HCT116 (cell line): ENCODE results near the gene SPRED3. TPM values are rescaled to one million over a fixed set of nuclear protein-coding genes. Genes with fewer than 3 reads are reported as not detected.

Experiments used
- ATAC-seq: fragments of 200-7000 bp; cut with Tn5 transposase; 2 replicates; pipeline ENCODE4 v1.9.1; 2020; ENCODE audit warnings: mild to moderate bottlenecking, moderate library complexity
- BruUV-seq: library from RNA; stranded (reverse); fragments of 400-500 nt; replicated peaks from 2 replicates; lab custom pipeline; 2021; lab: Mats Ljungman, UMichigan
- CTCF ChIA-PET: fragments of 300-600 bp; sonication (Branson Sonifier 250); formaldehyde crosslinking; loops from one replicate; lab custom pipeline; 2021; ENCODE audit warnings: antibody characterized with exemption; lab: Charles Lee
- POLR2A ChIA-PET: fragments of 300-600, 350-600 bp; sonication (Branson Sonifier 250); formaldehyde crosslinking; loops from one replicate; lab custom pipeline; 2021; ENCODE audit warnings: antibody characterized with exemption; lab: Charles Lee
- RAD21 ChIA-PET, 2 experiments: fragments of 300-600 bp; sonication (Branson Sonifier 250); formaldehyde crosslinking; loops; one replicate each; lab custom pipeline; 2023; ENCODE audit warnings: low total read pairs in 2 of 2; ENCODE audit not compliant: uncharacterized antibody in 2 of 2, unreplicated experiment in 2 of 2, low non-redundant PET in 1 of 2; lab: Charles Lee
- DNase-seq: peaks from one replicate; pipeline ENCODE4 v3.0.0-alpha.2; 2010; ENCODE audit warnings: low read depth, low spot score
- H2AFZ ChIP-seq: fragments of 200-600 bp; shearing (Covaris generic), sonication (generic); 2 replicates; pipeline ENCODE4 v1.6.1; 2017; ENCODE audit warnings: low read depth, mixed run types, mixed read lengths, antibody characterized with exemption, low read length; ENCODE audit not compliant: poor library complexity, severe bottlenecking
- H3K27ac ChIP-seq: 2 replicates; pipeline ENCODE4 v1.5.1; 2012; ENCODE audit warnings: low read depth, low read length
- H3K27me3 ChIP-seq: fragments of 200-600 bp; sonication (generic); 2 replicates; pipeline ENCODE4 v1.6.1; 2016; ENCODE audit warnings: mixed run types, low read length, mixed read lengths; ENCODE audit not compliant: insufficient read depth
- H3K36me3 ChIP-seq, 2 experiments: fragments of 200-500 bp in 1 of 2; fragments of 200-600 bp in 1 of 2; sonication (Bioruptor generic) in 1 of 2; sonication (generic) in 1 of 2; 2 replicates each; pipeline versions ENCODE4 v1.5.1 to v1.6.1; 2014 to 2016; ENCODE audit warnings: low read length in 2 of 2, inconsistent platforms in 1 of 2, mixed read lengths in 1 of 2, mixed run types in 1 of 2; ENCODE audit not compliant: insufficient read depth in 2 of 2, control insufficient read depth in 1 of 2
- H3K4me1 ChIP-seq, 2 experiments: fragments of 200-600 bp in 1 of 2; sonication (generic) in 1 of 2; 2 replicates each; pipeline versions ENCODE4 v1.5.1 to v1.6.1; 2012 to 2017; ENCODE audit warnings: low read length in 2 of 2, inconsistent platforms in 1 of 2, mild to moderate bottlenecking in 1 of 2, mixed read lengths in 1 of 2, mixed run types in 1 of 2, moderate library complexity in 1 of 2; ENCODE audit not compliant: insufficient read depth in 2 of 2, control insufficient read depth in 1 of 2
- H3K4me2 ChIP-seq: fragments of 200-600 bp; sonication (generic); 2 replicates; pipeline ENCODE4 v1.6.1; 2017; ENCODE audit warnings: mixed run types, low read length, mixed read lengths
- H3K4me3 ChIP-seq, 2 experiments: fragments of 200-600 bp in 1 of 2; sonication (generic) in 1 of 2; replicated peaks in 1 of 2; 2 replicates each; pipeline ENCODE4 v1.5.1; 2011 to 2016; ENCODE audit warnings: low read length in 2 of 2, control low read depth in 1 of 2, low read depth in 1 of 2, mild to moderate bottlenecking in 1 of 2, mixed read lengths in 1 of 2, mixed run types in 1 of 2
- H3K79me2 ChIP-seq: fragments of 200-600 bp; sonication (generic); 2 replicates; pipeline ENCODE4 v1.6.1; 2017; ENCODE audit warnings: mild to moderate bottlenecking, mixed run types, low read length, moderate library complexity, mixed read lengths; ENCODE audit not compliant: insufficient read depth
- H3K9ac ChIP-seq: fragments of 200-600 bp; sonication (generic); 2 replicates; pipeline ENCODE4 v1.6.1; 2016; ENCODE audit warnings: low read length, mixed read lengths
- H3K9me2 ChIP-seq: fragments of 200-600 bp; sonication (generic), shearing (Covaris generic); 2 replicates; pipeline ENCODE4 v1.6.1; 2017; ENCODE audit warnings: mixed run types, mild to moderate bottlenecking, moderate library complexity; ENCODE audit not compliant: insufficient read depth
- H3K9me3 ChIP-seq, 2 experiments: fragments of 200-500 bp in 1 of 2; fragments of 200-600 bp in 1 of 2; sonication (Bioruptor generic) in 1 of 2; sonication (generic) in 1 of 2; 2 replicates each; pipeline ENCODE4 v1.6.1; 2014 to 2017; ENCODE audit warnings: low read length in 2 of 2, mixed read lengths in 2 of 2, inconsistent platforms in 1 of 2, low read depth in 1 of 2, mild to moderate bottlenecking in 1 of 2, mixed run types in 1 of 2, moderate library complexity in 1 of 2; ENCODE audit not compliant: control insufficient read depth in 1 of 2, insufficient read depth in 1 of 2
- H4K20me1 ChIP-seq: fragments of 200-600 bp; sonication (generic), shearing (Covaris generic); 2 replicates; pipeline ENCODE4 v1.6.1; 2017; ENCODE audit warnings: mixed run types, mild to moderate bottlenecking, moderate library complexity; ENCODE audit not compliant: insufficient read depth
- CBX3 ChIP-seq: IDR thresholded peaks from 2 replicates; pipeline ENCODE4 v1.6.1; 2012; ENCODE audit warnings: low read depth
- CEBPB ChIP-seq: IDR thresholded peaks from 2 replicates; pipeline ENCODE4 v1.6.1; 2012; ENCODE audit warnings: low read depth
- EGR1 ChIP-seq: IDR thresholded peaks from 2 replicates; pipeline ENCODE4 v1.6.1; 2012; ENCODE audit warnings: low read depth
- ELF1 ChIP-seq: IDR thresholded peaks from 2 replicates; pipeline ENCODE4 v1.6.1; 2012; ENCODE audit warnings: low read depth, borderline replicate concordance
- EZH2 ChIP-seq: fragments of 200-600 bp; sonication (generic); IDR thresholded peaks from 2 replicates; pipeline ENCODE4 v1.6.1; 2017; ENCODE audit warnings: antibody characterized with exemption, mixed run types
- EZH2phosphoT487 ChIP-seq: fragments of 200-600 bp; IDR thresholded peaks from 2 replicates; pipeline ENCODE4 v1.6.1; 2018; ENCODE audit warnings: antibody characterized with exemption, borderline replicate concordance
- FOSL1 ChIP-seq: IDR thresholded peaks from 2 replicates; pipeline ENCODE4 v1.6.1; 2012; ENCODE audit warnings: low read depth
- JUND ChIP-seq: IDR thresholded peaks from 2 replicates; pipeline ENCODE4 v1.6.1; 2012
- POLR2A ChIP-seq: IDR thresholded peaks from 2 replicates; pipeline ENCODE4 v1.7.0; 2011; ENCODE audit warnings: borderline replicate concordance; ENCODE audit not compliant: insufficient read depth, insufficient read length; ENCODE audit errors: extremely low read depth
- RAD21 ChIP-seq: IDR thresholded peaks from 2 replicates; pipeline ENCODE4 v1.6.1; 2012; ENCODE audit warnings: low read depth, mild to moderate bottlenecking
- SP1 ChIP-seq: IDR thresholded peaks from 2 replicates; pipeline ENCODE4 v1.6.1; 2012; ENCODE audit warnings: low read depth
- SRF ChIP-seq: IDR thresholded peaks from 2 replicates; pipeline ENCODE4 v1.6.1; 2012; ENCODE audit warnings: low read depth
- TCF7L2 ChIP-seq: IDR thresholded peaks from 2 replicates; pipeline ENCODE4 v1.7.0; 2011; ENCODE audit warnings: borderline replicate concordance, inconsistent platforms; ENCODE audit not compliant: insufficient read depth, insufficient read length; ENCODE audit errors: extremely low read depth
- YY1 ChIP-seq: IDR thresholded peaks from 2 replicates; pipeline ENCODE4 v1.6.1; 2011; ENCODE audit warnings: low read length, low read depth, moderate library complexity, mild to moderate bottlenecking; ENCODE audit not compliant: insufficient replicate concordance; ENCODE audit errors: extremely low read depth
- ZFX ChIP-seq: fragments of 450-650 bp; IDR thresholded peaks from 2 replicates; pipeline ENCODE4 v1.6.1; 2017
- ZNF274 ChIP-seq: fragments of 200-500 bp; sonication (Bioruptor generic); IDR thresholded peaks from 2 replicates; pipeline ENCODE4 v1.6.1; 2014; ENCODE audit warnings: mild to moderate bottlenecking, low read depth, low read length, inconsistent platforms
- intact Hi-C: fragments of 100-400 bp; cut with micrococcal nuclease; formaldehyde crosslinking; loops from 2 replicates; pipeline ENCODE4 v1.10.0; 2022
- total RNA-seq: library from RNA; stranded (reverse); gene quantifications from one replicate; pipeline ENCODE4 v1.2.1, GENCODE V29; 2021; ENCODE audit not compliant: unreplicated experiment
- TF ChIP-seq, protein P1 (sequence below), 3 experiments: fragments of 200-600 bp in 1 of 3; sonication (generic) in 1 of 3; IDR thresholded peaks in 2 of 3; conservative IDR thresholded peaks in 1 of 3; 2 replicates each; pipeline ENCODE4 v1.5.1; 2012 to 2017; ENCODE audit warnings: low read depth in 2 of 3, low read length in 2 of 3, antibody characterized with exemption in 1 of 3, borderline replicate concordance in 1 of 3, control low read depth in 1 of 3, mild to moderate bottlenecking in 1 of 3, mixed read lengths in 1 of 3, mixed run types in 1 of 3, moderate library complexity in 1 of 3; ENCODE audit not compliant: insufficient read depth in 1 of 3
- TF ChIP-seq, protein P2 (sequence below): IDR thresholded peaks from 2 replicates; pipeline ENCODE4 v1.6.1; 2012; ENCODE audit warnings: low read depth
- TF ChIP-seq, protein P3 (sequence below): IDR thresholded peaks from 2 replicates; pipeline ENCODE4 v1.6.1; 2012
- TF ChIP-seq, protein P4 (sequence below): IDR thresholded peaks from 2 replicates; pipeline ENCODE4 v1.6.1; 2012

The SPRED3 gene
- total RNA-seq, 1 experiment from 2014 or later: 3.4 TPM

DNA sequence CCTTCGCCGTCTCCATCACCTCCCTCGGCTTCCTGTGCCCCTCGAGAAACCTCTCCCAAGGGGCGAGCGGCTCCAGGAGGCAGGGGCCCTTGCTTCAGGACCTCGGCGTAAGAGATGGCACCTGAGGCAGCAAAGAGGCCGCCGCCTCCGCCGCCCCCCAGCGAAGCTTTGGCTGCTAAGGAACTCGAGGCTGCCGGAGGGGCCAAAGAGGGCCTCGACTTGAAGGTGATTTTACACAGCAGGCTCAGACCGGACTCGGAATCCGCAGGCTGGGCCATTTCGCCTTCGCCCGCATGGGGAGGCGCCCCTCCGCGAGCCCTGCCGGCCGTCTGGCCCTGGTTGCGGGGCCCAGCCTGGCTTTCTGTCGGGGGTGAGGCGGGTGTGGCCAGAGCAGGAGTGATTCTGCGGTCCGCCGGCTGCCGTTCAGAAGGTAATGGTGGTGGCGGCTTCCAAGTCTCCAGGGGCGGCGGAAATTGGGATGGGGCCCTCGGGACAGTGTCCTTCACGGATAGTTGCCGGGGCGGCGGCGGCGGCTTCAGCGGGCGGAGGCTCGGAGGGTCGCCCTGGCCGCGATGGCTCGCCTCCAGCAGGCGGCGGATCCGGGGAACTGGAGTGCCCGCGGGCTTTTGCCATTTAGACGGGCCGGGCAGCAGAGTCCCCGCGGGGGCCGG is 2.1 kb upstream of the SPRED3 start:
- H3K27me3 ChIP-seq: no peaks in the 10 kb centered on the region
- POLR2A ChIA-PET: interaction anchor here (2.3 kb wide), 1 partner anchor 11 kb away, joined by 44 read pairs; the partner anchor contains the start of gene PSMD8
- no peaks in the 10 kb centered on the region for H4K20me1 ChIP-seq
- intact Hi-C loops: no loop called here
- RAD21 ChIA-PET: no interaction called here
- TF ChIP-seq TCF7L2: no peak
- TF ChIP-seq CEBPB: no peak
- no peak for TF ChIP-seq JUND
- TF ChIP-seq ELF1: no peak
- no peak for TF ChIP-seq FOSL1
- no peak for TF ChIP-seq SP1
- TF ChIP-seq, protein P1, sequence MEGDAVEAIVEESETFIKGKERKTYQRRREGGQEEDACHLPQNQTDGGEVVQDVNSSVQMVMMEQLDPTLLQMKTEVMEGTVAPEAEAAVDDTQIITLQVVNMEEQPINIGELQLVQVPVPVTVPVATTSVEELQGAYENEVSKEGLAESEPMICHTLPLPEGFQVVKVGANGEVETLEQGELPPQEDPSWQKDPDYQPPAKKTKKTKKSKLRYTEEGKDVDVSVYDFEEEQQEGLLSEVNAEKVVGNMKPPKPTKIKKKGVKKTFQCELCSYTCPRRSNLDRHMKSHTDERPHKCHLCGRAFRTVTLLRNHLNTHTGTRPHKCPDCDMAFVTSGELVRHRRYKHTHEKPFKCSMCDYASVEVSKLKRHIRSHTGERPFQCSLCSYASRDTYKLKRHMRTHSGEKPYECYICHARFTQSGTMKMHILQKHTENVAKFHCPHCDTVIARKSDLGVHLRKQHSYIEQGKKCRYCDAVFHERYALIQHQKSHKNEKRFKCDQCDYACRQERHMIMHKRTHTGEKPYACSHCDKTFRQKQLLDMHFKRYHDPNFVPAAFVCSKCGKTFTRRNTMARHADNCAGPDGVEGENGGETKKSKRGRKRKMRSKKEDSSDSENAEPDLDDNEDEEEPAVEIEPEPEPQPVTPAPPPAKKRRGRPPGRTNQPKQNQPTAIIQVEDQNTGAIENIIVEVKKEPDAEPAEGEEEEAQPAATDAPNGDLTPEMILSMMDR (IDR thresholded peaks at IDR 0.05 in 2 of 3, conservative IDR thresholded peaks at IDR 0.05 in 1 of 3; ENCODE audit: borderline replicate concordance in 1 of 3, insufficient read depth in 1 of 3, low read depth in 2 of 3, low read length in 2 of 3): no peak
- TF ChIP-seq CBX3: no peak
- no peak for TF ChIP-seq EGR1
- TF ChIP-seq, protein P2, sequence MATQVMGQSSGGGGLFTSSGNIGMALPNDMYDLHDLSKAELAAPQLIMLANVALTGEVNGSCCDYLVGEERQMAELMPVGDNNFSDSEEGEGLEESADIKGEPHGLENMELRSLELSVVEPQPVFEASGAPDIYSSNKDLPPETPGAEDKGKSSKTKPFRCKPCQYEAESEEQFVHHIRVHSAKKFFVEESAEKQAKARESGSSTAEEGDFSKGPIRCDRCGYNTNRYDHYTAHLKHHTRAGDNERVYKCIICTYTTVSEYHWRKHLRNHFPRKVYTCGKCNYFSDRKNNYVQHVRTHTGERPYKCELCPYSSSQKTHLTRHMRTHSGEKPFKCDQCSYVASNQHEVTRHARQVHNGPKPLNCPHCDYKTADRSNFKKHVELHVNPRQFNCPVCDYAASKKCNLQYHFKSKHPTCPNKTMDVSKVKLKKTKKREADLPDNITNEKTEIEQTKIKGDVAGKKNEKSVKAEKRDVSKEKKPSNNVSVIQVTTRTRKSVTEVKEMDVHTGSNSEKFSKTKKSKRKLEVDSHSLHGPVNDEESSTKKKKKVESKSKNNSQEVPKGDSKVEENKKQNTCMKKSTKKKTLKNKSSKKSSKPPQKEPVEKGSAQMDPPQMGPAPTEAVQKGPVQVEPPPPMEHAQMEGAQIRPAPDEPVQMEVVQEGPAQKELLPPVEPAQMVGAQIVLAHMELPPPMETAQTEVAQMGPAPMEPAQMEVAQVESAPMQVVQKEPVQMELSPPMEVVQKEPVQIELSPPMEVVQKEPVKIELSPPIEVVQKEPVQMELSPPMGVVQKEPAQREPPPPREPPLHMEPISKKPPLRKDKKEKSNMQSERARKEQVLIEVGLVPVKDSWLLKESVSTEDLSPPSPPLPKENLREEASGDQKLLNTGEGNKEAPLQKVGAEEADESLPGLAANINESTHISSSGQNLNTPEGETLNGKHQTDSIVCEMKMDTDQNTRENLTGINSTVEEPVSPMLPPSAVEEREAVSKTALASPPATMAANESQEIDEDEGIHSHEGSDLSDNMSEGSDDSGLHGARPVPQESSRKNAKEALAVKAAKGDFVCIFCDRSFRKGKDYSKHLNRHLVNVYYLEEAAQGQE: no peak
- TF ChIP-seq, protein P3, sequence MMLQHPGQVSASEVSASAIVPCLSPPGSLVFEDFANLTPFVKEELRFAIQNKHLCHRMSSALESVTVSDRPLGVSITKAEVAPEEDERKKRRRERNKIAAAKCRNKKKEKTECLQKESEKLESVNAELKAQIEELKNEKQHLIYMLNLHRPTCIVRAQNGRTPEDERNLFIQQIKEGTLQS: no peak
- no peak for TF ChIP-seq POLR2A
- TF ChIP-seq SRF: no peak
- no peak for TF ChIP-seq ZNF274
- TF ChIP-seq EZH2phosphoT487: no peak
- TF ChIP-seq RAD21: no peak
- no peak for TF ChIP-seq EZH2
- TF ChIP-seq YY1: no peak
- TF ChIP-seq ZFX: no peak
- TF ChIP-seq, protein P4, sequence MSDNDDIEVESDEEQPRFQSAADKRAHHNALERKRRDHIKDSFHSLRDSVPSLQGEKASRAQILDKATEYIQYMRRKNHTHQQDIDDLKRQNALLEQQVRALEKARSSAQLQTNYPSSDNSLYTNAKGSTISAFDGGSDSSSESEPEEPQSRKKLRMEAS: no peak
- H3K9me2 ChIP-seq: no peaks in the 10 kb centered on the region
- BruUV-seq: no TSS peak
- no peaks in the 10 kb centered on the region for H3K9me3 ChIP-seq
- CTCF ChIA-PET: interaction anchor here (1.0 to 4.0 kb wide), 2 partner anchors 12 to 17 kb away, joined by 5 to 49 read pairs; partner anchors contain the start of genes FAM98C and PSMD8
- H3K4me3 ChIP-seq: no peak overlapping the region
- no peak overlapping the region for H2AFZ ChIP-seq
- H3K79me2 ChIP-seq: peaks cover 11% of the 10 kb centered on the region; the same call in 1 of the 2 replicates
- H3K4me2 ChIP-seq: no peak overlapping the region
- no peak overlapping the region; the same call in 1 of the 2 replicates for H3K27ac ChIP-seq
- H3K9ac ChIP-seq: no peak overlapping the region
- ATAC-seq (no peak), DNase-seq (no peak)
- peaks cover 20 to 21% of the 10 kb centered on the region in 2 experiments; a peak in 3 of 4 replicates for H3K36me3 ChIP-seq
- peaks cover 8 to 34% of the 10 kb centered on the region in 2 experiments for H3K4me1 ChIP-seq
